WTC11 (cell line): ENCODE measurements around the gene ATP6V0B. TPM values are rescaled to one million over a fixed set of nuclear protein-coding genes. Genes with fewer than 3 reads are reported as not detected.

Experiments
- ATF1 ChIP-seq: sonication (generic); formaldehyde crosslinking; IDR thresholded peaks from 2 replicates; pipeline ENCODE4 v1.8.1; 2023; ENCODE audit warnings: mild to moderate bottlenecking, moderate library complexity, missing genetic modification reagents
- ATF2 ChIP-seq: sonication (generic); formaldehyde crosslinking; IDR thresholded peaks from 2 replicates; pipeline ENCODE4 v1.8.1; 2022; ENCODE audit warnings: low read depth, missing genetic modification reagents, borderline replicate concordance
- ATF3 ChIP-seq: sonication (generic); formaldehyde crosslinking; conservative IDR thresholded peaks from 2 replicates; pipeline ENCODE4 v1.8.1; 2022; ENCODE audit warnings: mild to moderate bottlenecking, missing genetic modification reagents
- CDX4 ChIP-seq: fragments of 250-450 bp; sonication (Bioruptor Pico); IDR thresholded peaks from 2 replicates; pipeline ENCODE4 v1.9.0; 2021; ENCODE audit warnings: moderate library complexity, mild to moderate bottlenecking, inconsistent platforms, borderline replicate concordance
- E2F4 ChIP-seq: sonication (generic); formaldehyde crosslinking; IDR thresholded peaks from 2 replicates; pipeline ENCODE4 v1.8.1; 2022; ENCODE audit warnings: low read depth, mild to moderate bottlenecking, moderate library complexity, missing genetic modification reagents, borderline replicate concordance
- EMX1 ChIP-seq: fragments of 250-450 bp; sonication (Bioruptor Pico); IDR thresholded peaks from 2 replicates; pipeline ENCODE4 v1.8.0; 2021; ENCODE audit warnings: mild to moderate bottlenecking
- FOXK1 ChIP-seq: sonication (generic); formaldehyde crosslinking; IDR thresholded peaks from 2 replicates; pipeline ENCODE4 v1.8.0; 2022; ENCODE audit warnings: mild to moderate bottlenecking, moderate library complexity, missing genetic modification reagents
- FOXP1 ChIP-seq: sonication (generic); formaldehyde crosslinking; IDR thresholded peaks from 2 replicates; pipeline ENCODE4 v1.8.0; 2022; ENCODE audit warnings: missing genetic modification reagents, mild to moderate bottlenecking, moderate library complexity, borderline replicate concordance
- GABPB1 ChIP-seq: sonication (generic); formaldehyde crosslinking; IDR thresholded peaks from 2 replicates; pipeline ENCODE4 v1.8.1; 2023; ENCODE audit warnings: mild to moderate bottlenecking, missing genetic modification reagents
- JUN ChIP-seq: sonication (generic); formaldehyde crosslinking; IDR thresholded peaks from 2 replicates; pipeline ENCODE4 v1.8.0; 2023; ENCODE audit warnings: mild to moderate bottlenecking, missing genetic modification reagents
- KAT7 ChIP-seq: sonication (generic); formaldehyde crosslinking; IDR thresholded peaks from 2 replicates; pipeline ENCODE4 v1.8.1; 2023; ENCODE audit warnings: missing genetic modification reagents, mild to moderate bottlenecking, borderline replicate concordance
- MLX ChIP-seq: sonication (generic); formaldehyde crosslinking; IDR thresholded peaks from 2 replicates; pipeline ENCODE4 v1.8.1; 2023; ENCODE audit warnings: mild to moderate bottlenecking, missing genetic modification reagents, moderate library complexity
- NFYB ChIP-seq: sonication (generic); formaldehyde crosslinking; conservative IDR thresholded peaks from 2 replicates; pipeline ENCODE4 v1.8.0; 2022; ENCODE audit warnings: low read depth, missing genetic modification reagents
- PREB ChIP-seq: sonication (generic); formaldehyde crosslinking; IDR thresholded peaks from 2 replicates; pipeline ENCODE4 v1.8.1; 2022; ENCODE audit warnings: mild to moderate bottlenecking, missing genetic modification reagents, moderate library complexity, borderline replicate concordance
- USF2 ChIP-seq: sonication (generic); formaldehyde crosslinking; IDR thresholded peaks from 2 replicates; pipeline ENCODE4 v1.8.1; 2023; ENCODE audit warnings: mild to moderate bottlenecking, missing genetic modification reagents, moderate library complexity
- ZBTB43 ChIP-seq: sonication (generic); formaldehyde crosslinking; IDR thresholded peaks from 2 replicates; pipeline ENCODE4 v1.8.1; 2023; ENCODE audit warnings: mild to moderate bottlenecking, missing genetic modification reagents
- ZNF416 ChIP-seq: fragments of 250-450 bp; sonication (Bioruptor Pico); IDR thresholded peaks from 2 replicates; pipeline ENCODE4 v1.9.0; 2021; ENCODE audit warnings: mild to moderate bottlenecking, inconsistent platforms
- ZNF425 ChIP-seq: fragments of 250-450 bp; sonication (Bioruptor Pico); conservative IDR thresholded peaks from 2 replicates; pipeline ENCODE4 v1.9.0; 2021; ENCODE audit warnings: mild to moderate bottlenecking
- ZNF532 ChIP-seq: fragments of 250-450 bp; sonication (Bioruptor Pico); IDR thresholded peaks from 2 replicates; pipeline ENCODE4 v1.9.0; 2021; ENCODE audit warnings: mild to moderate bottlenecking, borderline replicate concordance
- ZSCAN18 ChIP-seq: fragments of 250-450 bp; sonication (Bioruptor Pico); IDR thresholded peaks from 2 replicates; pipeline ENCODE4 v2.1.2; 2022; ENCODE audit warnings: mild to moderate bottlenecking, moderate library complexity
- total RNA-seq: library from RNA; stranded (reverse); gene quantifications from 3 replicates; pipeline ENCODE4 v1.2.3, GENCODE V29; 2021

The ATP6V0B gene
- total RNA-seq, 1 experiment from 2014 or later, result 110 TPM

GRCh38 chr1:43979528-43980254, 4.9 kb downstream of the ATP6V0B start (continued):
- TF ChIP-seq ATF3 (CRISPR knock-in tag) (no peak), ZSCAN18 (CRISPR knock-in tag) (no peak), ATF2 (CRISPR knock-in tag) (no peak), CDX4 (CRISPR knock-in tag) (no peak), ZNF532 (CRISPR knock-in tag) (no peak), NFYB (CRISPR knock-in tag) (no peak), EMX1 (CRISPR knock-in tag) (no peak), GABPB1 (CRISPR knock-in tag) (0 out of 2 replicates have a peak, but pooled peaks have one; percentile 14), ZNF425 (CRISPR knock-in tag) (no peak), PREB (no peak), ZBTB43 (CRISPR knock-in tag) (no peak), KAT7 (CRISPR knock-in tag) (no peak), FOXK1 (peak; percentile 34; the same call in 1 of the 2 replicates), ZNF416 (CRISPR knock-in tag) (no peak), MLX (CRISPR knock-in tag) (no peak), E2F4 (no peak), JUN (CRISPR knock-in tag) (no peak), ATF1 (no peak), FOXP1 (CRISPR knock-in tag) (peak; percentile 44; the same call in 1 of the 2 replicates), USF2 (peak; percentile 79)
